HepG2 (cell line): Measurements from ENCODE around the gene PDZD7. TPM values are rescaled to one million over a fixed set of nuclear protein-coding genes. Genes with fewer than 3 reads are reported as not detected.

Source experiments
- ATAC-seq: fragments of 200-7000 bp; cut with Tn5 transposase; 3 replicates; pipeline ENCODE4 v1.9.1; 2020; ENCODE audit warnings: mild to moderate bottlenecking, moderate library complexity
- BruUV-seq: library from RNA; stranded (reverse); fragments of 400-500 nt; replicated peaks from 2 replicates; lab custom pipeline; 2021; lab: Mats Ljungman, UMichigan
- CTCF ChIA-PET: fragments of 300-600 bp; formaldehyde crosslinking; extraction: SDS; loops from one replicate; lab custom pipeline; 2021; ENCODE audit warnings: low total read pairs, inconsistent platforms, low intra/inter-chr PET ratio; lab: Yijun Ruan, JAX
- POLR2A ChIA-PET: fragments of 350-600 bp; sonication (Branson Sonifier 250); formaldehyde crosslinking; loops from one replicate; lab custom pipeline; 2020; ENCODE audit warnings: antibody characterized with exemption, inconsistent platforms; lab: Yijun Ruan, JAX
- DNase-seq: peaks from one replicate; pipeline ENCODE4 v3.0.0-alpha.2; 2015; ENCODE audit warnings: low spot score
- FAIRE-seq: peaks from 3 replicates; lab custom pipeline; 2011; peaks lifted over from hg19 to GRCh38; lab: Jason Lieb, UNC
- H2AFZ ChIP-seq: one replicate; pipeline ENCODE4 v1.6.1; 2011; ENCODE audit warnings: low read length, inconsistent platforms
- H3K27ac ChIP-seq: fragments of 300-600 bp; 3 replicates; pipeline ENCODE4 v1.8.0; 2011; ENCODE audit warnings: mixed run types, mild to moderate bottlenecking, mixed read lengths, low read length, inconsistent platforms; ENCODE audit not compliant: insufficient read depth; ENCODE audit errors: extremely low read length
- H3K27me3 ChIP-seq, 2 experiments: fragments of 200-600 bp in 1 of 2; 2 replicates in 1 of 2; 3 replicates in 1 of 2; pipeline versions ENCODE4 v1.6.0 to v1.8.0; 2011; ENCODE audit warnings: low read length in 2 of 2, mild to moderate bottlenecking in 2 of 2, moderate library complexity in 2 of 2, inconsistent platforms in 1 of 2; ENCODE audit not compliant: insufficient read depth in 2 of 2, control insufficient read depth in 1 of 2
- H3K36me3 ChIP-seq, 2 experiments: fragments of 200-600 bp in 1 of 2; replicated peaks in 1 of 2; 2 replicates in 1 of 2; 3 replicates in 1 of 2; pipeline versions ENCODE4 v1.5.1 to v1.8.0; 2011; ENCODE audit warnings: low read length in 2 of 2, inconsistent platforms in 1 of 2; ENCODE audit not compliant: insufficient read depth in 2 of 2, control insufficient read depth in 1 of 2
- H3K4me1 ChIP-seq: 2 replicates; pipeline ENCODE4 v1.5.1; 2012; ENCODE audit warnings: low read length, inconsistent platforms; ENCODE audit not compliant: insufficient read depth
- H3K4me2 ChIP-seq: 2 replicates; pipeline ENCODE4 v1.6.0; 2011; ENCODE audit warnings: low read depth, low read length, inconsistent platforms
- H3K4me3 ChIP-seq, 3 experiments: fragments of 200-600 bp in 1 of 3; sonication (generic), shearing (Covaris generic) in 1 of 3; replicated peaks in 1 of 3; 2 replicates each; pipeline ENCODE4 v1.5.1; 2011 to 2016; ENCODE audit warnings: low read length in 3 of 3, inconsistent platforms in 2 of 3, low read depth in 2 of 3, mild to moderate bottlenecking in 2 of 3, control low read depth in 1 of 3, mixed read lengths in 1 of 3; ENCODE audit not compliant: insufficient read depth in 1 of 3
- H3K79me2 ChIP-seq: one replicate; pipeline ENCODE4 v1.6.1; 2011; ENCODE audit warnings: low read length, inconsistent platforms; ENCODE audit not compliant: insufficient read depth
- H3K9ac ChIP-seq: 2 replicates; pipeline ENCODE4 v1.6.0; 2011; ENCODE audit warnings: mild to moderate bottlenecking, low read depth, low read length, inconsistent platforms; ENCODE audit not compliant: insufficient read depth
- H3K9me3 ChIP-seq: 2 replicates; pipeline ENCODE4 v1.5.1; 2012; ENCODE audit warnings: mild to moderate bottlenecking, low read length
- H4K20me1 ChIP-seq: 2 replicates; pipeline ENCODE4 v1.6.0; 2011; ENCODE audit warnings: inconsistent platforms, mild to moderate bottlenecking, low read length, moderate library complexity; ENCODE audit not compliant: insufficient read depth
- CCDC6 ChIP-seq: sonication (generic); formaldehyde crosslinking; IDR thresholded peaks from 2 replicates; pipeline ENCODE4 v1.8.1; 2022; ENCODE audit warnings: mild to moderate bottlenecking, missing genetic modification reagents, moderate library complexity
- ERF ChIP-seq: IDR thresholded peaks from 2 replicates; pipeline ENCODE4 v1.6.1; 2018; ENCODE audit warnings: missing biosample characterization, missing genetic modification reagents
- GLI4 ChIP-seq: sonication (generic); formaldehyde crosslinking; IDR thresholded peaks from 2 replicates; pipeline ENCODE4 v1.5.1; 2020; ENCODE audit warnings: missing genetic modification reagents, mild to moderate bottlenecking, moderate library complexity, borderline replicate concordance
- HNRNPUL1 ChIP-seq: fragments of 200-400 bp; formaldehyde crosslinking; IDR thresholded peaks from 2 replicates; pipeline ENCODE4 v1.6.1; 2017; ENCODE audit warnings: low read depth, mild to moderate bottlenecking, low read length, moderate library complexity
- MEF2D ChIP-seq: sonication (generic); formaldehyde crosslinking; IDR thresholded peaks from 2 replicates; pipeline ENCODE4 v1.5.1; 2020; ENCODE audit warnings: mild to moderate bottlenecking, missing genetic modification reagents
- MIXL1 ChIP-seq: IDR thresholded peaks from 2 replicates; pipeline ENCODE4 v1.6.1; 2016
- NKX3-1 ChIP-seq: sonication (generic); formaldehyde crosslinking; IDR thresholded peaks from 2 replicates; pipeline ENCODE4 v1.5.0; 2020; ENCODE audit warnings: missing genetic modification reagents
- PRMT3 ChIP-seq: sonication (generic); formaldehyde crosslinking; IDR thresholded peaks from 2 replicates; pipeline ENCODE4 v1.8.1; 2022; ENCODE audit warnings: low read depth, mild to moderate bottlenecking, moderate library complexity, missing genetic modification reagents, borderline replicate concordance
- ZEB1 ChIP-seq: IDR thresholded peaks from 2 replicates; pipeline ENCODE4 v1.6.1; 2012; ENCODE audit warnings: mild to moderate bottlenecking, low read depth, inconsistent platforms; ENCODE audit not compliant: insufficient replicate concordance
- ZNF331 ChIP-seq: sonication (generic); formaldehyde crosslinking; IDR thresholded peaks from 2 replicates; pipeline ENCODE4 v1.4.0; 2020; ENCODE audit warnings: missing genetic modification reagents
- ZNF33A ChIP-seq: sonication (generic); formaldehyde crosslinking; IDR thresholded peaks from 2 replicates; pipeline ENCODE4 v1.5.1; 2020; ENCODE audit warnings: missing genetic modification reagents, mild to moderate bottlenecking, moderate library complexity, borderline replicate concordance
- ZNF605 ChIP-seq: sonication (generic); formaldehyde crosslinking; IDR thresholded peaks from 2 replicates; pipeline ENCODE4 v1.8.0; 2022; ENCODE audit warnings: mild to moderate bottlenecking, missing genetic modification reagents
- WGBS: methylation state at CpG from one replicate; pipeline ENCODE4 v1.1.6; 2017; ENCODE audit warnings: low lambda C conversion rate; 5-methylcytosine and 5-hydroxymethylcytosine counted together
- in situ Hi-C: cut with HindIII; loops from 2 replicates; pipeline ENCODE4 v1.10.0; 2017; ENCODE audit warnings: low pct_unique_long_range_greater_than_20kb; ENCODE audit not compliant: extremely low pct_ligation_motif_present
- intact Hi-C: fragments of 100-400 bp; cut with micrococcal nuclease; formaldehyde crosslinking; loops from one replicate; pipeline ENCODE4 v1.10.0; 2022; ENCODE audit not compliant: unreplicated experiment
- polyA plus RNA-seq, 8 experiments: library from polyadenylated mRNA; depleted of rRNA in 3 of 8; stranded (reverse) in 7 of 8; unstranded in 1 of 8; fragments of >200 nt; fragmentation: Illumina TruSeq in 4 of 8; extraction: Trizol in 4 of 8; gene quantifications; 2 replicates each; pipeline versions ENCODE4 v1.2.1 to v1.2.3, GENCODE V29; 2011 to 2016; ENCODE audit warnings: low read depth in 4 of 8, missing spikeins in 1 of 8, mixed read lengths in 1 of 8; ENCODE audit not compliant: insufficient read depth in 1 of 8
- total RNA-seq, 5 experiments: library from RNA; depleted of rRNA; stranded (reverse); fragments of >200 nt; fragmentation: Illumina TruSeq; extraction: Trizol; gene quantifications; 2 replicates each; pipeline ENCODE4 v1.2.3, GENCODE V29; 2016; ENCODE audit warnings: low read depth in 1 of 5

The PDZD7 gene
- total and polyA plus RNA-seq, 2 of the 13 experiments (the other 11 are each of a cell fraction or from before 2014, with no cell fraction given): 0.58 to 0.73 TPM

- TF ChIP-seq ZNF331 (no peak), MEF2D (CRISPR knock-in tag) (no peak), GLI4 (CRISPR knock-in tag) (no peak), ZEB1 (no peak), ZNF33A (CRISPR knock-in tag) (no peak), ZNF605 (peak; percentile 48; the same call in 1 of the 2 replicates), ERF (CRISPR knock-in tag) (no peak)
These were observed 9.9 kb upstream of the PDZD7 start (continued) for GRCh38 chr10:101040851-101041250.

GRCh38 chr10:101040061-101040460 is 9.1 kb upstream of the PDZD7 start:
- H3K79me2 ChIP-seq: no peaks in the 10 kb centered on the region
- FAIRE-seq: no peak
- in situ Hi-C loops (no loop called here), intact Hi-C loops (no loop called here)
- no peaks in the 10 kb centered on the region for H4K20me1 ChIP-seq
- H3K4me3 ChIP-seq: no peak overlapping the region
- 93% methylated on average over 3 of the region's 3 CpGs for WGBS
- no peaks in the 10 kb centered on the region for H3K27me3 ChIP-seq
- no peak for ATAC-seq
- H3K27ac ChIP-seq: no peak overlapping the region
- ChIA-PET CTCF (interaction anchor here (4.2 kb wide), 1 partner anchor 27 kb away, joined by 45 read pairs; no protein-coding TSS in a partner anchor), POLR2A (interaction anchor here (1.6 to 5.9 kb wide), 2 partner anchors 11 to 24 kb away, joined by 4 to 141 read pairs; partner anchors contain the start of gene KAZALD1)
- H3K4me2 ChIP-seq: no peak overlapping the region
- H3K36me3 ChIP-seq: peaks cover 9 to 31% of the 10 kb centered on the region in 2 experiments; a peak in 3 of 5 replicates
- no peak overlapping the region for H2AFZ ChIP-seq
- no peak for DNase-seq
- no peak overlapping the region for H3K9ac ChIP-seq
- TF ChIP-seq HNRNPUL1 (no peak), PRMT3 (CRISPR knock-in tag) (no peak), CCDC6 (CRISPR knock-in tag) (no peak), MIXL1 (CRISPR knock-in tag) (no peak), NKX3-1 (no peak)
- no peaks in the 10 kb centered on the region for H3K9me3 ChIP-seq
- H3K4me1 ChIP-seq: peaks cover 48% of the 10 kb centered on the region
- no TSS peak for BruUV-seq
